GM19240 (cell line): ENCODE results near the gene DPEP2NB.
"Not testable (repeated sequence)": the region's sequence is repeated elsewhere in the genome, so short reads cannot be mapped to it uniquely, and the experiment has no call there.

Experiments used
- DNase-seq: peaks from one replicate; pipeline ENCODE4 v3.0.0; 2011; ENCODE audit warnings: low spot score; ENCODE audit not compliant: insufficient read length

Gene DPEP2NB

GRCh38 chr16:68015681-68016080 lies at the start of gene DPEP2NB:
Gene DPEP2NB, minus strand, starts transcription at chr16:68015911. Its CDS starts 141 bp downstream, at chr16:68015770.
- DNase-seq, result no peak

- peak; percentile 75 for DNase-seq
Measured at GRCh38 chr16:68064791-68065365, 49.2 kb upstream of the DPEP2NB start.

- DNase-seq, result no peak
Measured at GRCh38 chr16:68062910-68063393, 47.2 kb upstream of the DPEP2NB start.

- DNase-seq, result no peak
Measured at GRCh38 chr16:68061396-68061795, 45.7 kb upstream of the DPEP2NB start.

- no peak for DNase-seq
Measured at GRCh38 chr16:68059804-68060203, 44.1 kb upstream of the DPEP2NB start.

GRCh38 chr16:68055395-68055794 lies 39.7 kb upstream of the DPEP2NB start:
- no peak for DNase-seq

GRCh38 chr16:68049449-68049848 lies 33.7 kb upstream of the DPEP2NB start:
- DNase-seq, result no peak

- DNase-seq, result no peak
Measured at GRCh38 chr16:68047987-68048386, 32.3 kb upstream of the DPEP2NB start.

GRCh38 chr16:68046106-68046505 lies 30.4 kb upstream of the DPEP2NB start:
- DNase-seq, result no peak

- DNase-seq, result no peak
Measured at GRCh38 chr16:68041783-68042182, 26.1 kb upstream of the DPEP2NB start.

GRCh38 chr16:68040506-68041288 lies 25.0 kb upstream of the DPEP2NB start:
- peak; percentile 83 for DNase-seq

- no peak for DNase-seq
Measured at GRCh38 chr16:68037841-68038597, 22.3 kb upstream of the DPEP2NB start.

- DNase-seq, result no peak
Measured at GRCh38 chr16:68035227-68035626, 19.5 kb upstream of the DPEP2NB start.

- no peak for DNase-seq
Measured at GRCh38 chr16:68033101-68033500, 17.4 kb upstream of the DPEP2NB start.

GRCh38 chr16:68031951-68032350 lies 16.2 kb upstream of the DPEP2NB start:
- DNase-seq, result no peak

- DNase-seq, result not testable (repeated sequence)
Measured at GRCh38 chr16:68030108-68030507, 14.4 kb upstream of the DPEP2NB start.

GRCh38 chr16:68028996-68029395 lies 13.3 kb upstream of the DPEP2NB start:
- no peak for DNase-seq

- DNase-seq, result peak; percentile 62
Measured at GRCh38 chr16:68022728-68023537, 7.2 kb upstream of the DPEP2NB start, which contains the start of the genes DDX28 and DUS2. Gene DDX28, minus strand, starts transcription at chr16:68023232. Its CDS starts 30 bp downstream, at chr16:68023202. Gene DUS2, plus strand, starts transcription at chr16:68023284. Its CDS starts 14,740 bp downstream, at chr16:68038024.

GRCh38 chr16:68022278-68022727 lies 6.6 kb upstream of the DPEP2NB start:
- no peak for DNase-seq

- DNase-seq, result no peak
Measured at GRCh38 chr16:68021490-68021889, 5.8 kb upstream of the DPEP2NB start.

- no peak for DNase-seq
Measured at GRCh38 chr16:68019167-68019680, 3.5 kb upstream of the DPEP2NB start.
